Measurements from ENCODE around the gene ALG12. TPM values are rescaled to one million over a fixed set of nuclear protein-coding genes. Genes with fewer than 3 reads are reported as not detected.

ALG12 gene
- total and polyA plus RNA-seq, 2 of the 13 experiments (the other 11 are each of a cell fraction or from before 2014, with no cell fraction given) = 7.8 to 15.8 TPM

DNA sequence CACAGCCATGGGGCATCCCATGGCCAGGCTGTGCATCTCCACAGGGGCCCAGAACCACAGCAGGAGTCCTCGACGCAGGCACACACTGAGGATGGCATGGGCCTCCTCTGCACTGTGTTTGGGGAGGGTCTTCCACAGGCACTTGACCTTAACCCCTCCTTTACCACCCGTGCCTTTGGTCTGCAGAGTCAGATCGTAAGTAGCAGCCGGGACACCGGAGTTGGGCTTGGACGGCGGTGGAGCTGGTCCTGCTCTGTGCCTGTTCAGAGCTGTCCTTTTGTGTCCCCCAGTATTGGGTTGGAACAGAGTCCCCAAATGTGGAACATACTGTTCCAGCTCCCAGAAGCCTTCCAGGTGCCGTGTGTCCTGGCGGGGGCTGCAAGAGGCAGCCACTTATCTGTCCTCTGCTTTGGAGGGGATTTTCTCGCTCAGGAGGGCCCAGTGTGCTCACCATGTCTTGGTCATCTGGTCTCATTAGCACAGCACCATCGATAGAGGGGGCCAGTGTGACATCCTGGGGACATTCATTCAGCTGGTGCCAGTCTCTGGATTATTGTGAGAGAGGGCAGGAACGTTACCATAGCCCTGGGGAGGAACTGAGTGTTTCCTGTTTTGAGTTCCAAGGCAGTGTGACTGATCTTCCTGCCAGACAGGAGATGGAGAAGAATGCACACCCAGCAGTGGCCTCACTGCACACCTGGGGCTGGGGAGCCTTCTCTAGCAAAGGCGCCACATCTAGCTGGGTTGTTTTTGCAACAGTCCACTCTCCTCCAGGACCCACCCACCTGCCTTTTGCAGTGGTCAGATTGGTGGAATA lies 12.6 kb upstream of the ALG12 start (continued):
- peak; percentile 71; the same call in 1 of the 2 replicates for TF ChIP-seq ZNF335 (CRISPR knock-in tag; IDR thresholded peaks at IDR 0.05)
- no peak for TF ChIP-seq ETV6 (CRISPR knock-in tag; conservative IDR thresholded peaks at IDR 0.05)
- TF ChIP-seq, protein P1, sequence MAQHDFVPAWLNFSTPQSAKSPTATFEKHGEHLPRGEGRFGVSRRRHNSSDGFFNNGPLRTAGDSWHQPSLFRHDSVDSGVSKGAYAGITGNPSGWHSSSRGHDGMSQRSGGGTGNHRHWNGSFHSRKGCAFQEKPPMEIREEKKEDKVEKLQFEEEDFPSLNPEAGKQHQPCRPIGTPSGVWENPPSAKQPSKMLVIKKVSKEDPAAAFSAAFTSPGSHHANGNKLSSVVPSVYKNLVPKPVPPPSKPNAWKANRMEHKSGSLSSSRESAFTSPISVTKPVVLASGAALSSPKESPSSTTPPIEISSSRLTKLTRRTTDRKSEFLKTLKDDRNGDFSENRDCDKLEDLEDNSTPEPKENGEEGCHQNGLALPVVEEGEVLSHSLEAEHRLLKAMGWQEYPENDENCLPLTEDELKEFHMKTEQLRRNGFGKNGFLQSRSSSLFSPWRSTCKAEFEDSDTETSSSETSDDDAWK (CRISPR knock-in tag; IDR thresholded peaks at IDR 0.05) = no peak
- TF ChIP-seq MTF1 (CRISPR knock-in tag; IDR thresholded peaks at IDR 0.05) = no peak
- no peak for TF ChIP-seq ZNF282 (IDR thresholded peaks at IDR 0.05; ENCODE audit: partially characterized antibody)
- TF ChIP-seq ZC3H4 (CRISPR knock-in tag; IDR thresholded peaks at IDR 0.05; ENCODE audit: borderline replicate concordance) = no peak
- peak; percentile 70; the same call in 1 of the 2 replicates for TF ChIP-seq KDM2A (CRISPR knock-in tag; IDR thresholded peaks at IDR 0.05; ENCODE audit: borderline replicate concordance, low read depth)
- TF ChIP-seq, protein P2, sequence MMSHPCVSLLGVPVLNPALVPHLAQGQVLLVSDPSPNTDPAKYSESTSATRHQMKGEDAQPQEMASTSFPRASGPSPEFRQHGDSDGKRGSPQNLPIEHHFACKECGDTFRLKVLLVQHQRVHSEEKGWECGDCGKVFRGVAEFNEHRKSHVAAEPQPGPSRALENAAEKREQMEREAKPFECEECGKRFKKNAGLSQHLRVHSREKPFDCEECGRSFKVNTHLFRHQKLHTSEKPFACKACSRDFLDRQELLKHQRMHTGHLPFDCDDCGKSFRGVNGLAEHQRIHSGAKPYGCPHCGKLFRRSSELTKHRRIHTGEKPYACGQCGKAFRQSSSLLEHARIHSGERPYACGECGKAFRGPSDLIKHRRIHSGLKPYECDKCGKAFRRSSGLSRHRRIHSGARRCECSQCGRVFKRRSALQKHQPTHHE (CRISPR knock-in tag; IDR thresholded peaks at IDR 0.05; ENCODE audit: borderline replicate concordance) = no peak
- no peak for TF ChIP-seq NR2F6 (IDR thresholded peaks at IDR 0.05)
- TF ChIP-seq NR2F6 (CRISPR knock-in tag; IDR thresholded peaks at IDR 0.05) = peak; percentile 56; the same call in 1 of the 2 replicates
- TF ChIP-seq, protein P3, sequence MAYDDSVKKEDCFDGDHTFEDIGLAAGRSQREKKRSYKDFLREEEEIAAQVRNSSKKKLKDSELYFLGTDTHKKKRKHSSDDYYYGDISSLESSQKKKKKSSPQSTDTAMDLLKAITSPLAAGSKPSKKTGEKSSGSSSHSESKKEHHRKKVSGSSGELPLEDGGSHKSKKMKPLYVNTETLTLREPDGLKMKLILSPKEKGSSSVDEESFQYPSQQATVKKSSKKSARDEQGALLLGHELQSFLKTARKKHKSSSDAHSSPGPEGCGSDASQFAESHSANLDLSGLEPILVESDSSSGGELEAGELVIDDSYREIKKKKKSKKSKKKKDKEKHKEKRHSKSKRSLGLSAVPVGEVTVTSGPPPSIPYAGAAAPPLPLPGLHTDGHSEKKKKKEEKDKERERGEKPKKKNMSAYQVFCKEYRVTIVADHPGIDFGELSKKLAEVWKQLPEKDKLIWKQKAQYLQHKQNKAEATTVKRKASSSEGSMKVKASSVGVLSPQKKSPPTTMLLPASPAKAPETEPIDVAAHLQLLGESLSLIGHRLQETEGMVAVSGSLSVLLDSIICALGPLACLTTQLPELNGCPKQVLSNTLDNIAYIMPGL (CRISPR knock-in tag; IDR thresholded peaks at IDR 0.05; ENCODE audit: borderline replicate concordance in 1 of 2, low read depth in 1 of 2) = peak; percentile 36 to 81; a peak in 2 of 4 replicates
- TF ChIP-seq ATF7-NPFF (CRISPR knock-in tag; IDR thresholded peaks at IDR 0.05; ENCODE audit: low read depth) = no peak
- TF ChIP-seq, protein P4, sequence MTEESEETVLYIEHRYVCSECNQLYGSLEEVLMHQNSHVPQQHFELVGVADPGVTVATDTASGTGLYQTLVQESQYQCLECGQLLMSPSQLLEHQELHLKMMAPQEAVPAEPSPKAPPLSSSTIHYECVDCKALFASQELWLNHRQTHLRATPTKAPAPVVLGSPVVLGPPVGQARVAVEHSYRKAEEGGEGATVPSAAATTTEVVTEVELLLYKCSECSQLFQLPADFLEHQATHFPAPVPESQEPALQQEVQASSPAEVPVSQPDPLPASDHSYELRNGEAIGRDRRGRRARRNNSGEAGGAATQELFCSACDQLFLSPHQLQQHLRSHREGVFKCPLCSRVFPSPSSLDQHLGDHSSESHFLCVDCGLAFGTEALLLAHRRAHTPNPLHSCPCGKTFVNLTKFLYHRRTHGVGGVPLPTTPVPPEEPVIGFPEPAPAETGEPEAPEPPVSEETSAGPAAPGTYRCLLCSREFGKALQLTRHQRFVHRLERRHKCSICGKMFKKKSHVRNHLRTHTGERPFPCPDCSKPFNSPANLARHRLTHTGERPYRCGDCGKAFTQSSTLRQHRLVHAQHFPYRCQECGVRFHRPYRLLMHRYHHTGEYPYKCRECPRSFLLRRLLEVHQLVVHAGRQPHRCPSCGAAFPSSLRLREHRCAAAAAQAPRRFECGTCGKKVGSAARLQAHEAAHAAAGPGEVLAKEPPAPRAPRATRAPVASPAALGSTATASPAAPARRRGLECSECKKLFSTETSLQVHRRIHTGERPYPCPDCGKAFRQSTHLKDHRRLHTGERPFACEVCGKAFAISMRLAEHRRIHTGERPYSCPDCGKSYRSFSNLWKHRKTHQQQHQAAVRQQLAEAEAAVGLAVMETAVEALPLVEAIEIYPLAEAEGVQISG (CRISPR knock-in tag; IDR thresholded peaks at IDR 0.05) = no peak
- no peak for TF ChIP-seq NCOR1 (IDR thresholded peaks at IDR 0.05; ENCODE audit: borderline replicate concordance, low read length)
- peak; percentile 52; the same call in 1 of the 2 replicates for TF ChIP-seq GATAD1 (CRISPR knock-in tag; IDR thresholded peaks at IDR 0.05)
- TF ChIP-seq, protein P5, sequence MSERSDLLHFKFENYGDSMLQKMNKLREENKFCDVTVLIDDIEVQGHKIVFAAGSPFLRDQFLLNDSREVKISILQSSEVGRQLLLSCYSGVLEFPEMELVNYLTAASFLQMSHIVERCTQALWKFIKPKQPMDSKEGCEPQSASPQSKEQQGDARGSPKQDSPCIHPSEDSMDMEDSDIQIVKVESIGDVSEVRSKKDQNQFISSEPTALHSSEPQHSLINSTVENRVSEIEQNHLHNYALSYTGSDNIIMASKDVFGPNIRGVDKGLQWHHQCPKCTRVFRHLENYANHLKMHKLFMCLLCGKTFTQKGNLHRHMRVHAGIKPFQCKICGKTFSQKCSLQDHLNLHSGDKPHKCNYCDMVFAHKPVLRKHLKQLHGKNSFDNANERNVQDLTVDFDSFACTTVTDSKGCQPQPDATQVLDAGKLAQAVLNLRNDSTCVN (CRISPR knock-in tag; IDR thresholded peaks at IDR 0.05; ENCODE audit: borderline replicate concordance) = 0 out of 2 replicates have a peak, but pooled peaks have one; percentile 37
- no peak for TF ChIP-seq ZNF619 (CRISPR knock-in tag; IDR thresholded peaks at IDR 0.05)
- TF ChIP-seq CEBPG (CRISPR knock-in tag; IDR thresholded peaks at IDR 0.05) = peak; percentile 29; the same call in 1 of the 2 replicates
